HCT116 (cell line): ENCODE data around the gene PLK5.

Experiments
- CTCF ChIP-seq, 3 experiments: fragments of 200-600 bp in 1 of 3; sonication (generic) in 1 of 3; IDR thresholded peaks in 2 of 3; conservative IDR thresholded peaks in 1 of 3; 2 replicates each; pipeline ENCODE4 v1.5.1; 2012 to 2017; ENCODE audit warnings: low read depth in 2 of 3, low read length in 2 of 3, antibody characterized with exemption in 1 of 3, borderline replicate concordance in 1 of 3, control low read depth in 1 of 3, mild to moderate bottlenecking in 1 of 3, mixed read lengths in 1 of 3, mixed run types in 1 of 3, moderate library complexity in 1 of 3; ENCODE audit not compliant: insufficient read depth in 1 of 3
- EZH2 ChIP-seq: fragments of 200-600 bp; sonication (generic); IDR thresholded peaks from 2 replicates; pipeline ENCODE4 v1.6.1; 2017; ENCODE audit warnings: antibody characterized with exemption, mixed run types
- EZH2phosphoT487 ChIP-seq: fragments of 200-600 bp; IDR thresholded peaks from 2 replicates; pipeline ENCODE4 v1.6.1; 2018; ENCODE audit warnings: antibody characterized with exemption, borderline replicate concordance
- FOSL1 ChIP-seq: IDR thresholded peaks from 2 replicates; pipeline ENCODE4 v1.6.1; 2012; ENCODE audit warnings: low read depth
- MAX ChIP-seq: IDR thresholded peaks from 2 replicates; pipeline ENCODE4 v1.6.1; 2012
- POLR2A ChIP-seq: IDR thresholded peaks from 2 replicates; pipeline ENCODE4 v1.7.0; 2011; ENCODE audit warnings: borderline replicate concordance; ENCODE audit not compliant: insufficient read depth, insufficient read length; ENCODE audit errors: extremely low read depth
- POLR2AphosphoS5 ChIP-seq: IDR thresholded peaks from 2 replicates; pipeline ENCODE4 v1.6.1; 2011; ENCODE audit warnings: mild to moderate bottlenecking, low read depth, low read length, moderate library complexity
- RAD21 ChIP-seq: IDR thresholded peaks from 2 replicates; pipeline ENCODE4 v1.6.1; 2012; ENCODE audit warnings: low read depth, mild to moderate bottlenecking
- SP1 ChIP-seq: IDR thresholded peaks from 2 replicates; pipeline ENCODE4 v1.6.1; 2012; ENCODE audit warnings: low read depth
- YY1 ChIP-seq: IDR thresholded peaks from 2 replicates; pipeline ENCODE4 v1.6.1; 2011; ENCODE audit warnings: low read length, low read depth, moderate library complexity, mild to moderate bottlenecking; ENCODE audit not compliant: insufficient replicate concordance; ENCODE audit errors: extremely low read depth
- ZBTB33 ChIP-seq: IDR thresholded peaks from 2 replicates; pipeline ENCODE4 v1.6.1; 2011; ENCODE audit warnings: mild to moderate bottlenecking, low read length, moderate library complexity; ENCODE audit not compliant: insufficient replicate concordance; ENCODE audit errors: extremely low read depth
- ZFX ChIP-seq: fragments of 450-650 bp; IDR thresholded peaks from 2 replicates; pipeline ENCODE4 v1.6.1; 2017

- no peak for TF ChIP-seq ZBTB33
- TF ChIP-seq CTCF (IDR thresholded peaks at IDR 0.05 in 2 of 3, conservative IDR thresholded peaks at IDR 0.05 in 1 of 3; ENCODE audit: borderline replicate concordance in 1 of 3, insufficient read depth in 1 of 3, low read depth in 2 of 3, low read length in 2 of 3): no peak
- TF ChIP-seq RAD21: no peak
- TF ChIP-seq EZH2phosphoT487: no peak
- TF ChIP-seq EZH2: no peak
- TF ChIP-seq POLR2AphosphoS5: no peak
- TF ChIP-seq POLR2A: no peak
- TF ChIP-seq SP1: no peak
- TF ChIP-seq MAX: no peak
- TF ChIP-seq FOSL1: no peak
- no peak for TF ChIP-seq YY1
- no peak for TF ChIP-seq ZFX
Observed at GRCh38 chr19:1494115-1494815, 29.6 kb upstream of the PLK5 start.
